HepG2 (cell line): ENCODE data around the gene FBXO33. TPM values are rescaled to one million over a fixed set of nuclear protein-coding genes. Genes with fewer than 3 reads are reported as not detected.
A peak's percentile ranks its signal among the peaks of the same experiment; 100 is the strongest.

Experiments
- ATAC-seq: fragments of 200-7000 bp; cut with Tn5 transposase; 3 replicates; pipeline ENCODE4 v1.9.1; 2020; ENCODE audit warnings: mild to moderate bottlenecking, moderate library complexity
- BruUV-seq: library from RNA; stranded (reverse); fragments of 400-500 nt; replicated peaks from 2 replicates; lab custom pipeline; 2021; lab: Mats Ljungman, UMichigan
- CTCF ChIA-PET: fragments of 300-600 bp; formaldehyde crosslinking; extraction: SDS; loops from one replicate; lab custom pipeline; 2021; ENCODE audit warnings: low total read pairs, inconsistent platforms, low intra/inter-chr PET ratio; lab: Yijun Ruan, JAX
- POLR2A ChIA-PET: fragments of 350-600 bp; sonication (Branson Sonifier 250); formaldehyde crosslinking; loops from one replicate; lab custom pipeline; 2020; ENCODE audit warnings: antibody characterized with exemption, inconsistent platforms; lab: Yijun Ruan, JAX
- DNase-seq: peaks from one replicate; pipeline ENCODE4 v3.0.0-alpha.2; 2015; ENCODE audit warnings: low spot score
- FAIRE-seq: peaks from 3 replicates; lab custom pipeline; 2011; peaks lifted over from hg19 to GRCh38; lab: Jason Lieb, UNC
- H2AFZ ChIP-seq: one replicate; pipeline ENCODE4 v1.6.1; 2011; ENCODE audit warnings: low read length, inconsistent platforms
- H3K27ac ChIP-seq: fragments of 300-600 bp; 3 replicates; pipeline ENCODE4 v1.8.0; 2011; ENCODE audit warnings: mixed run types, mild to moderate bottlenecking, mixed read lengths, low read length, inconsistent platforms; ENCODE audit not compliant: insufficient read depth; ENCODE audit errors: extremely low read length
- H3K27me3 ChIP-seq, 2 experiments: fragments of 200-600 bp in 1 of 2; 2 replicates in 1 of 2; 3 replicates in 1 of 2; pipeline versions ENCODE4 v1.6.0 to v1.8.0; 2011; ENCODE audit warnings: low read length in 2 of 2, mild to moderate bottlenecking in 2 of 2, moderate library complexity in 2 of 2, inconsistent platforms in 1 of 2; ENCODE audit not compliant: insufficient read depth in 2 of 2, control insufficient read depth in 1 of 2
- H3K36me3 ChIP-seq, 2 experiments: fragments of 200-600 bp in 1 of 2; replicated peaks in 1 of 2; 2 replicates in 1 of 2; 3 replicates in 1 of 2; pipeline versions ENCODE4 v1.5.1 to v1.8.0; 2011; ENCODE audit warnings: low read length in 2 of 2, inconsistent platforms in 1 of 2; ENCODE audit not compliant: insufficient read depth in 2 of 2, control insufficient read depth in 1 of 2
- H3K4me1 ChIP-seq: 2 replicates; pipeline ENCODE4 v1.5.1; 2012; ENCODE audit warnings: low read length, inconsistent platforms; ENCODE audit not compliant: insufficient read depth
- H3K4me2 ChIP-seq: 2 replicates; pipeline ENCODE4 v1.6.0; 2011; ENCODE audit warnings: low read depth, low read length, inconsistent platforms
- H3K4me3 ChIP-seq, 3 experiments: fragments of 200-600 bp in 1 of 3; sonication (generic), shearing (Covaris generic) in 1 of 3; replicated peaks in 1 of 3; 2 replicates each; pipeline ENCODE4 v1.5.1; 2011 to 2016; ENCODE audit warnings: low read length in 3 of 3, inconsistent platforms in 2 of 3, low read depth in 2 of 3, mild to moderate bottlenecking in 2 of 3, control low read depth in 1 of 3, mixed read lengths in 1 of 3; ENCODE audit not compliant: insufficient read depth in 1 of 3
- H3K79me2 ChIP-seq: one replicate; pipeline ENCODE4 v1.6.1; 2011; ENCODE audit warnings: low read length, inconsistent platforms; ENCODE audit not compliant: insufficient read depth
- H3K9ac ChIP-seq: 2 replicates; pipeline ENCODE4 v1.6.0; 2011; ENCODE audit warnings: mild to moderate bottlenecking, low read depth, low read length, inconsistent platforms; ENCODE audit not compliant: insufficient read depth
- H3K9me3 ChIP-seq: 2 replicates; pipeline ENCODE4 v1.5.1; 2012; ENCODE audit warnings: mild to moderate bottlenecking, low read length
- H4K20me1 ChIP-seq: 2 replicates; pipeline ENCODE4 v1.6.0; 2011; ENCODE audit warnings: inconsistent platforms, mild to moderate bottlenecking, low read length, moderate library complexity; ENCODE audit not compliant: insufficient read depth
- CAMTA2 ChIP-seq: sonication (generic); formaldehyde crosslinking; IDR thresholded peaks from 2 replicates; pipeline ENCODE4 v1.4.0; 2020; ENCODE audit warnings: mild to moderate bottlenecking, missing genetic modification reagents, borderline replicate concordance
- EEA1 ChIP-seq: sonication (generic); formaldehyde crosslinking; IDR thresholded peaks from 2 replicates; pipeline ENCODE4 v1.5.1; 2020; ENCODE audit warnings: mild to moderate bottlenecking, missing genetic modification reagents, borderline replicate concordance
- HNF1A ChIP-seq, 2 experiments: sonication (generic) in 1 of 2; formaldehyde crosslinking in 1 of 2; IDR thresholded peaks; 2 replicates each; pipeline versions ENCODE4 v1.4.0 to v1.6.1; 2016 to 2020; ENCODE audit warnings: borderline replicate concordance in 1 of 2, low read depth in 1 of 2, mild to moderate bottlenecking in 1 of 2, missing genetic modification reagents in 1 of 2
- PITX1 ChIP-seq: sonication (generic); formaldehyde crosslinking; IDR thresholded peaks from 2 replicates; pipeline ENCODE4 v1.5.1; 2020; ENCODE audit warnings: mild to moderate bottlenecking, missing genetic modification reagents
- RXRA ChIP-seq: sonication (generic); formaldehyde crosslinking; IDR thresholded peaks from 2 replicates; pipeline ENCODE4 v1.5.1; 2020; ENCODE audit warnings: missing genetic modification reagents
- RXRB ChIP-seq: IDR thresholded peaks from 2 replicates; pipeline ENCODE4 v1.6.1; 2016; ENCODE audit warnings: borderline replicate concordance, missing genetic modification reagents, missing compliant biosample characterization
- SKI ChIP-seq: fragments of 450-650 bp; IDR thresholded peaks from one replicate; pipeline ENCODE4 v1.6.1; 2018; ENCODE audit warnings: mild to moderate bottlenecking; ENCODE audit not compliant: partially characterized antibody
- SMAD3 ChIP-seq: sonication (generic); formaldehyde crosslinking; IDR thresholded peaks from 2 replicates; pipeline ENCODE4 v1.4.0; 2020; ENCODE audit warnings: missing genetic modification reagents
- SOX5 ChIP-seq: IDR thresholded peaks from 2 replicates; pipeline ENCODE4 v1.6.1; 2016; ENCODE audit warnings: borderline replicate concordance
- SP5 ChIP-seq: IDR thresholded peaks from 2 replicates; pipeline ENCODE4 v1.6.1; 2016; ENCODE audit warnings: low read depth, borderline replicate concordance
- STAT5B ChIP-seq: sonication (generic); formaldehyde crosslinking; IDR thresholded peaks from 2 replicates; pipeline ENCODE4 v1.4.0; 2020; ENCODE audit warnings: missing genetic modification reagents
- ZBTB26 ChIP-seq: IDR thresholded peaks from 2 replicates; pipeline ENCODE4 v1.6.1; 2016; ENCODE audit warnings: missing compliant biosample characterization, missing genetic modification reagents, borderline replicate concordance
- ZNF235 ChIP-seq: sonication (generic); formaldehyde crosslinking; IDR thresholded peaks from 2 replicates; pipeline ENCODE4 v1.8.1; 2023; ENCODE audit warnings: mild to moderate bottlenecking, missing genetic modification reagents, borderline replicate concordance
- ZNF776 ChIP-seq: sonication (generic); formaldehyde crosslinking; IDR thresholded peaks from 2 replicates; pipeline ENCODE4 v1.4.0; 2020; ENCODE audit warnings: mild to moderate bottlenecking, missing genetic modification reagents
- WGBS: methylation state at CpG from one replicate; pipeline ENCODE4 v1.1.6; 2017; ENCODE audit warnings: low lambda C conversion rate; 5-methylcytosine and 5-hydroxymethylcytosine counted together
- in situ Hi-C: cut with HindIII; loops from 2 replicates; pipeline ENCODE4 v1.10.0; 2017; ENCODE audit warnings: low pct_unique_long_range_greater_than_20kb; ENCODE audit not compliant: extremely low pct_ligation_motif_present
- intact Hi-C: fragments of 100-400 bp; cut with micrococcal nuclease; formaldehyde crosslinking; loops from one replicate; pipeline ENCODE4 v1.10.0; 2022; ENCODE audit not compliant: unreplicated experiment
- polyA plus RNA-seq, 8 experiments: library from polyadenylated mRNA; depleted of rRNA in 3 of 8; stranded (reverse) in 7 of 8; unstranded in 1 of 8; fragments of >200 nt; fragmentation: Illumina TruSeq in 4 of 8; extraction: Trizol in 4 of 8; gene quantifications; 2 replicates each; pipeline versions ENCODE4 v1.2.1 to v1.2.3, GENCODE V29; 2011 to 2016; ENCODE audit warnings: low read depth in 4 of 8, missing spikeins in 1 of 8, mixed read lengths in 1 of 8; ENCODE audit not compliant: insufficient read depth in 1 of 8
- total RNA-seq, 5 experiments: library from RNA; depleted of rRNA; stranded (reverse); fragments of >200 nt; fragmentation: Illumina TruSeq; extraction: Trizol; gene quantifications; 2 replicates each; pipeline ENCODE4 v1.2.3, GENCODE V29; 2016; ENCODE audit warnings: low read depth in 1 of 5
- TF ChIP-seq, protein P1 (sequence below): sonication (generic); formaldehyde crosslinking; IDR thresholded peaks from 2 replicates; pipeline ENCODE4 v1.8.1; 2023; ENCODE audit warnings: missing genetic modification reagents, inconsistent platforms, borderline replicate concordance

Gene FBXO33
- total and polyA plus RNA-seq, 2 of the 13 experiments (the other 11 are each of a cell fraction or from before 2014, with no cell fraction given), result 15.5 to 16.9 TPM

- in situ Hi-C loops, result loop anchor here (5.0 kb wide), 2 partner anchors 201 to 331 kb away; partner anchors contain the start of genes MIA2 and SEC23A
- Histone ChIP-seq H3K79me2 (peaks cover 33% of the 10 kb centered on the region), H3K27me3 (no peaks in the 10 kb centered on the region; a peak in 1 of 5 replicates), H3K4me2 (peak overlapping the region; percentile 94), H3K9ac (peak overlapping the region; percentile 69), H2AFZ (peak overlapping the region; percentile 92), H4K20me1 (peaks cover 23% of the 10 kb centered on the region), H3K9me3 (no peaks in the 10 kb centered on the region), H3K4me1 (peaks cover 37% of the 10 kb centered on the region), H3K4me3 (peak overlapping the region; percentile 73 to 83 (median 78)), H3K27ac (peak overlapping the region; percentile 86), H3K36me3 (no peaks in the 10 kb centered on the region)
- BruUV-seq, result TSS peak; percentile 85
- ChIA-PET CTCF (no interaction called here), POLR2A (interaction anchor here (0.6 to 5.5 kb wide), 25 partner anchors 11 to 416 kb away, joined by 3 to 76 read pairs (median 5); partner anchors contain the start of genes GEMIN2, PNN, SEC23A and TRAPPC6B)
- WGBS, result 1% methylated on average over 38 of the region's 38 CpGs
- DNase-seq, result peak; percentile 96
- intact Hi-C loops, result loop anchor here (1.0 to 2.0 kb wide), 6 partner anchors 14 to 406 kb away; partner anchors contain the start of genes MIA2 and PNN
- FAIRE-seq, result peak; percentile 80
- ATAC-seq, result peak; percentile 91
- TF ChIP-seq SP5 (CRISPR knock-in tag), result peak; percentile 97
- peak; percentile 69 for TF ChIP-seq ZBTB26
- TF ChIP-seq ZNF776 (CRISPR knock-in tag), result peak; percentile 64; the same call in 1 of the 2 replicates
- no peak; the same call in 1 of the 2 replicates for TF ChIP-seq ZNF235 (CRISPR knock-in tag)
- peak; percentile 55; the same call in 1 of the 2 replicates for TF ChIP-seq SOX5 (CRISPR knock-in tag)
- TF ChIP-seq HNF1A (IDR thresholded peaks at IDR 0.05; ENCODE audit: low read depth), result no peak; the same call in 1 of the 2 replicates
- peak; percentile 82 for TF ChIP-seq HNF1A (CRISPR knock-in tag; IDR thresholded peaks at IDR 0.05; ENCODE audit: borderline replicate concordance)
- TF ChIP-seq RXRB (CRISPR knock-in tag), result peak; percentile 21
- no peak; the same call in 1 of the 2 replicates for TF ChIP-seq CAMTA2 (CRISPR knock-in tag)
- TF ChIP-seq PITX1 (CRISPR knock-in tag), result peak; percentile 75; the same call in 1 of the 2 replicates
- TF ChIP-seq EEA1, result peak; percentile 33; the same call in 1 of the 2 replicates
- peak; percentile 65 for TF ChIP-seq SKI
- TF ChIP-seq RXRA (CRISPR knock-in tag), result peak; percentile 65
- TF ChIP-seq SMAD3 (CRISPR knock-in tag), result peak; percentile 36; the same call in 1 of the 2 replicates
- TF ChIP-seq, protein P1, sequence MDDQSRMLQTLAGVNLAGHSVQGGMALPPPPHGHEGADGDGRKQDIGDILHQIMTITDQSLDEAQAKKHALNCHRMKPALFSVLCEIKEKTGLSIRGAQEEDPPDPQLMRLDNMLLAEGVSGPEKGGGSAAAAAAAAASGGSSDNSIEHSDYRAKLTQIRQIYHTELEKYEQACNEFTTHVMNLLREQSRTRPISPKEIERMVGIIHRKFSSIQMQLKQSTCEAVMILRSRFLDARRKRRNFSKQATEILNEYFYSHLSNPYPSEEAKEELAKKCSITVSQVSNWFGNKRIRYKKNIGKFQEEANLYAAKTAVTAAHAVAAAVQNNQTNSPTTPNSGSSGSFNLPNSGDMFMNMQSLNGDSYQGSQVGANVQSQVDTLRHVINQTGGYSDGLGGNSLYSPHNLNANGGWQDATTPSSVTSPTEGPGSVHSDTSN (CRISPR knock-in tag), result peak; percentile 66; the same call in 1 of the 2 replicates
- TF ChIP-seq STAT5B (CRISPR knock-in tag), result peak; percentile 84
Observed at GRCh38 chr14:39432619-39433451, 602 bp upstream of the FBXO33 start.
